Inferior parietal cortex (tissue), 1 donor: ENCODE data around the gene RAB20.
"Not testable (repeated sequence)": the region's sequence is repeated elsewhere in the genome, so short reads cannot be mapped to it uniquely, and the experiment has no call there.

Experiments
- DNase-seq: peaks from one replicate; pipeline ENCODE4 v3.0.0-alpha.2; 2016; ENCODE audit errors: extremely low spot score

The RAB20 gene

GRCh38 chr13:110575322-110576069, 14.0 kb upstream of the RAB20 start:
- no peak for DNase-seq

GRCh38 chr13:110574161-110574560, 12.6 kb upstream of the RAB20 start:
- DNase-seq: no peak

GRCh38 chr13:110572778-110573118, 11.2 kb upstream of the RAB20 start:
- no peak for DNase-seq

GRCh38 chr13:110571896-110572777, 10.6 kb upstream of the RAB20 start:
- no peak for DNase-seq

GRCh38 chr13:110570886-110571285, 9.4 kb upstream of the RAB20 start:
- DNase-seq: no peak

- DNase-seq: not testable (repeated sequence)
Measured at GRCh38 chr13:110569962-110570361, 8.4 kb upstream of the RAB20 start.

- DNase-seq: no peak
Measured at GRCh38 chr13:110568612-110569011, 7.1 kb upstream of the RAB20 start.

GRCh38 chr13:110566171-110566570, 4.6 kb upstream of the RAB20 start:
- no peak for DNase-seq

- DNase-seq: no peak
Measured at GRCh38 chr13:110565296-110565695, 3.8 kb upstream of the RAB20 start.

- DNase-seq: no peak
Measured at GRCh38 chr13:110564472-110564985, 3.0 kb upstream of the RAB20 start.

GRCh38 chr13:110563463-110563774, 1.9 kb upstream of the RAB20 start:
- DNase-seq: no peak

- no peak for DNase-seq
Measured at GRCh38 chr13:110562696-110563462, 1.4 kb upstream of the RAB20 start.

- DNase-seq: no peak
Measured at GRCh38 chr13:110562036-110562597, 595 bp upstream of the RAB20 start.

GRCh38 chr13:110560601-110561343, 750 bp downstream of the RAB20 start:
- no peak for DNase-seq

- no peak for DNase-seq
Measured at GRCh38 chr13:110559986-110560385, 1.5 kb downstream of the RAB20 start.

- no peak for DNase-seq
Measured at GRCh38 chr13:110559429-110559943, 2.0 kb downstream of the RAB20 start.

- DNase-seq: no peak
Measured at GRCh38 chr13:110557610-110558305, 3.8 kb downstream of the RAB20 start.

- DNase-seq: no peak
Measured at GRCh38 chr13:110557082-110557481, 4.4 kb downstream of the RAB20 start.

GRCh38 chr13:110556224-110556606, 5.3 kb downstream of the RAB20 start:
- DNase-seq: no peak

- DNase-seq: no peak
Measured at GRCh38 chr13:110555601-110556223, 5.8 kb downstream of the RAB20 start.
